ENCODE measurements around the gene ISLR2. TPM values are rescaled to one million over a fixed set of nuclear protein-coding genes. Genes with fewer than 3 reads are reported as not detected.

Gene ISLR2
- total RNA-seq, 1 experiment from 2014 or later, result 0.05 TPM

DNA sequence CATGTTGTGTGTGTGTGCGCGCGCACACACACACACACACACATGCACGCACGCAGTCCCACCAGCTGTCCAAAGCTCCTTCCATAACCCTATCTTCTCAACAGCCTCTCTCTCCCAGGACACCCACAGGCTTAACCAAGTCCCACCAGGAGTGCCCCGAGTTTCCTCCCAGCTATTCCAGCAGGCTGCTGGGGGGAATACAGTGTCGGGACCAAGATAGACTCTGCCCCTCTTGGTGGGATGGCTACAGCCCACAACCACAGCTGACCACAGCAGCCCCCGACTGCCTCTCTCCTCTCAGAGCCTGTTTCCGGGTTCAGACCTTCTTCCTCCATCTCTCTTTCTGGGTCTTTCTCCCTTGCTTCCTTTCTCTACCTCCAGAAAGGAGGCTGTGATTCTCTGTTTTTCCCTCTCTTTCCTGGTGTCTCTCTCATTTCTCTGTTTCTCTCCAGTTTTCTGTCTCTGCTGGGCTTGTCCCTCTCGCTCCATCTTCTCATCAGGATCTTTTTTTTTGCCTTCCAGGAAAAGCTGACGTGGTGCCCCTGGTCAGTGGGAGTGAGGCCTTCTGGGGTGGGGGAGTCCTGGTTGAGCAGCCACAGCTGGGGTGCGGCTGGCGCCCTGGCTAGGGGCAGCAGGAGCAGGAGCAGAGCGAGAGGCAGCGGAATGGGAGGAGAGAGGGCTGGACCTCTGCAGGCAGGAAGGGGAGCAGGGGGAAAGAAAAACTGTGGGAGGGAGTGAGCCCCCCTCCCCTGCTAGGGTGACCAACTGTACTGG, 39.9 kb downstream of the ISLR2 start:
- Histone ChIP-seq H4K20me1 (ENCODE audit: insufficient read depth) (no peaks in the 10 kb centered on the region), H3K27ac (ENCODE audit: low read depth, low read length) (no peak overlapping the region), H3K4me1 (ENCODE audit: control insufficient read depth in 1 of 2, insufficient read depth in 2 of 2, low read length in 2 of 2) (no peaks in the 10 kb centered on the region), H3K9me2 (ENCODE audit: insufficient read depth) (no peaks in the 10 kb centered on the region), H3K9me3 (ENCODE audit: control insufficient read depth in 1 of 2, insufficient read depth in 1 of 2, low read depth in 1 of 2, low read length in 2 of 2) (no peaks in the 10 kb centered on the region), H3K9ac (ENCODE audit: low read length) (no peak overlapping the region), H3K36me3 (ENCODE audit: control insufficient read depth in 1 of 2, insufficient read depth in 2 of 2, low read length in 2 of 2) (no peaks in the 10 kb centered on the region), H3K27me3 (ENCODE audit: insufficient read depth, low read length) (no peaks in the 10 kb centered on the region), H3K79me2 (ENCODE audit: insufficient read depth, low read length) (no peaks in the 10 kb centered on the region), H2AFZ (ENCODE audit: low read depth, low read length, poor library complexity, severe bottlenecking) (no peak overlapping the region), H3K4me3 (replicated peaks in 1 of 2; ENCODE audit: low read depth in 1 of 2, low read length in 2 of 2) (no peak overlapping the region), H3K4me2 (ENCODE audit: low read length) (no peak overlapping the region)
- DNase-seq (ENCODE audit: low read depth, low spot score) (no peak), ATAC-seq (no peak)
- ChIA-PET POLR2A (no interaction called here), RAD21 (ENCODE audit: low non-redundant PET in 1 of 2, low total read pairs in 2 of 2, uncharacterized antibody in 2 of 2, unreplicated experiment in 2 of 2) (no interaction called here), CTCF (no interaction called here)
- TF ChIP-seq ELF1 (IDR thresholded peaks at IDR 0.05; ENCODE audit: borderline replicate concordance, low read depth), result no peak
- TF ChIP-seq SRF (IDR thresholded peaks at IDR 0.05; ENCODE audit: low read depth), result no peak
- TF ChIP-seq SP1 (IDR thresholded peaks at IDR 0.05; ENCODE audit: low read depth), result no peak
- no peak for TF ChIP-seq CEBPB (IDR thresholded peaks at IDR 0.05; ENCODE audit: low read depth)
- no peak for TF ChIP-seq EGR1 (IDR thresholded peaks at IDR 0.05; ENCODE audit: low read depth)
- TF ChIP-seq, protein P1, sequence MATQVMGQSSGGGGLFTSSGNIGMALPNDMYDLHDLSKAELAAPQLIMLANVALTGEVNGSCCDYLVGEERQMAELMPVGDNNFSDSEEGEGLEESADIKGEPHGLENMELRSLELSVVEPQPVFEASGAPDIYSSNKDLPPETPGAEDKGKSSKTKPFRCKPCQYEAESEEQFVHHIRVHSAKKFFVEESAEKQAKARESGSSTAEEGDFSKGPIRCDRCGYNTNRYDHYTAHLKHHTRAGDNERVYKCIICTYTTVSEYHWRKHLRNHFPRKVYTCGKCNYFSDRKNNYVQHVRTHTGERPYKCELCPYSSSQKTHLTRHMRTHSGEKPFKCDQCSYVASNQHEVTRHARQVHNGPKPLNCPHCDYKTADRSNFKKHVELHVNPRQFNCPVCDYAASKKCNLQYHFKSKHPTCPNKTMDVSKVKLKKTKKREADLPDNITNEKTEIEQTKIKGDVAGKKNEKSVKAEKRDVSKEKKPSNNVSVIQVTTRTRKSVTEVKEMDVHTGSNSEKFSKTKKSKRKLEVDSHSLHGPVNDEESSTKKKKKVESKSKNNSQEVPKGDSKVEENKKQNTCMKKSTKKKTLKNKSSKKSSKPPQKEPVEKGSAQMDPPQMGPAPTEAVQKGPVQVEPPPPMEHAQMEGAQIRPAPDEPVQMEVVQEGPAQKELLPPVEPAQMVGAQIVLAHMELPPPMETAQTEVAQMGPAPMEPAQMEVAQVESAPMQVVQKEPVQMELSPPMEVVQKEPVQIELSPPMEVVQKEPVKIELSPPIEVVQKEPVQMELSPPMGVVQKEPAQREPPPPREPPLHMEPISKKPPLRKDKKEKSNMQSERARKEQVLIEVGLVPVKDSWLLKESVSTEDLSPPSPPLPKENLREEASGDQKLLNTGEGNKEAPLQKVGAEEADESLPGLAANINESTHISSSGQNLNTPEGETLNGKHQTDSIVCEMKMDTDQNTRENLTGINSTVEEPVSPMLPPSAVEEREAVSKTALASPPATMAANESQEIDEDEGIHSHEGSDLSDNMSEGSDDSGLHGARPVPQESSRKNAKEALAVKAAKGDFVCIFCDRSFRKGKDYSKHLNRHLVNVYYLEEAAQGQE (IDR thresholded peaks at IDR 0.05; ENCODE audit: low read depth), result no peak
- TF ChIP-seq EZH2 (IDR thresholded peaks at IDR 0.05), result no peak
- TF ChIP-seq SIN3A (IDR thresholded peaks at IDR 0.05; ENCODE audit: low read depth), result no peak
- no peak for TF ChIP-seq ZFX (IDR thresholded peaks at IDR 0.05)
- TF ChIP-seq RAD21 (IDR thresholded peaks at IDR 0.05; ENCODE audit: low read depth), result no peak
- TF ChIP-seq ZNF274 (IDR thresholded peaks at IDR 0.05; ENCODE audit: low read depth, low read length), result no peak
- TF ChIP-seq JUND (IDR thresholded peaks at IDR 0.05), result no peak
- no peak for TF ChIP-seq EZH2phosphoT487 (IDR thresholded peaks at IDR 0.05; ENCODE audit: borderline replicate concordance)
- TF ChIP-seq, protein P2, sequence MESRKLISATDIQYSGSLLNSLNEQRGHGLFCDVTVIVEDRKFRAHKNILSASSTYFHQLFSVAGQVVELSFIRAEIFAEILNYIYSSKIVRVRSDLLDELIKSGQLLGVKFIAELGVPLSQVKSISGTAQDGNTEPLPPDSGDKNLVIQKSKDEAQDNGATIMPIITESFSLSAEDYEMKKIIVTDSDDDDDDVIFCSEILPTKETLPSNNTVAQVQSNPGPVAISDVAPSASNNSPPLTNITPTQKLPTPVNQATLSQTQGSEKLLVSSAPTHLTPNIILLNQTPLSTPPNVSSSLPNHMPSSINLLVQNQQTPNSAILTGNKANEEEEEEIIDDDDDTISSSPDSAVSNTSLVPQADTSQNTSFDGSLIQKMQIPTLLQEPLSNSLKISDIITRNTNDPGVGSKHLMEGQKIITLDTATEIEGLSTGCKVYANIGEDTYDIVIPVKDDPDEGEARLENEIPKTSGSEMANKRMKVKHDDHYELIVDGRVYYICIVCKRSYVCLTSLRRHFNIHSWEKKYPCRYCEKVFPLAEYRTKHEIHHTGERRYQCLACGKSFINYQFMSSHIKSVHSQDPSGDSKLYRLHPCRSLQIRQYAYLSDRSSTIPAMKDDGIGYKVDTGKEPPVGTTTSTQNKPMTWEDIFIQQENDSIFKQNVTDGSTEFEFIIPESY (IDR thresholded peaks at IDR 0.05; ENCODE audit: extremely low read depth, insufficient replicate concordance, low read length), result no peak
- TF ChIP-seq, protein P3, sequence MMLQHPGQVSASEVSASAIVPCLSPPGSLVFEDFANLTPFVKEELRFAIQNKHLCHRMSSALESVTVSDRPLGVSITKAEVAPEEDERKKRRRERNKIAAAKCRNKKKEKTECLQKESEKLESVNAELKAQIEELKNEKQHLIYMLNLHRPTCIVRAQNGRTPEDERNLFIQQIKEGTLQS (IDR thresholded peaks at IDR 0.05), result no peak
- TF ChIP-seq POLR2AphosphoS5 (IDR thresholded peaks at IDR 0.05; ENCODE audit: low read depth, low read length), result no peak
- TF ChIP-seq POLR2A (IDR thresholded peaks at IDR 0.05; ENCODE audit: borderline replicate concordance, extremely low read depth, insufficient read depth, insufficient read length), result no peak
- TF ChIP-seq, protein P4, sequence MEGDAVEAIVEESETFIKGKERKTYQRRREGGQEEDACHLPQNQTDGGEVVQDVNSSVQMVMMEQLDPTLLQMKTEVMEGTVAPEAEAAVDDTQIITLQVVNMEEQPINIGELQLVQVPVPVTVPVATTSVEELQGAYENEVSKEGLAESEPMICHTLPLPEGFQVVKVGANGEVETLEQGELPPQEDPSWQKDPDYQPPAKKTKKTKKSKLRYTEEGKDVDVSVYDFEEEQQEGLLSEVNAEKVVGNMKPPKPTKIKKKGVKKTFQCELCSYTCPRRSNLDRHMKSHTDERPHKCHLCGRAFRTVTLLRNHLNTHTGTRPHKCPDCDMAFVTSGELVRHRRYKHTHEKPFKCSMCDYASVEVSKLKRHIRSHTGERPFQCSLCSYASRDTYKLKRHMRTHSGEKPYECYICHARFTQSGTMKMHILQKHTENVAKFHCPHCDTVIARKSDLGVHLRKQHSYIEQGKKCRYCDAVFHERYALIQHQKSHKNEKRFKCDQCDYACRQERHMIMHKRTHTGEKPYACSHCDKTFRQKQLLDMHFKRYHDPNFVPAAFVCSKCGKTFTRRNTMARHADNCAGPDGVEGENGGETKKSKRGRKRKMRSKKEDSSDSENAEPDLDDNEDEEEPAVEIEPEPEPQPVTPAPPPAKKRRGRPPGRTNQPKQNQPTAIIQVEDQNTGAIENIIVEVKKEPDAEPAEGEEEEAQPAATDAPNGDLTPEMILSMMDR (IDR thresholded peaks at IDR 0.05 in 2 of 3, conservative IDR thresholded peaks at IDR 0.05 in 1 of 3; ENCODE audit: borderline replicate concordance in 1 of 3, insufficient read depth in 1 of 3, low read depth in 2 of 3, low read length in 2 of 3), result no peak
- no peak for TF ChIP-seq FOSL1 (IDR thresholded peaks at IDR 0.05; ENCODE audit: low read depth)
- no TSS peak for BruUV-seq (replicated peaks)
- intact Hi-C loops (cut with micrococcal nuclease), result no loop called here
